Fibroblast of lung (primary cell): Measurements from ENCODE around the gene SNX12. TPM values are rescaled to one million over a fixed set of nuclear protein-coding genes. Genes with fewer than 3 reads are reported as not detected.

Experiments
- DNase-seq, 2 donors: peaks; one replicate each; pipeline versions ENCODE4 v3.0.0 to v3.0.0-alpha.2; 2010; ENCODE audit warnings: low read depth in 2 of 2
- H2AFZ ChIP-seq: 2 replicates; pipeline ENCODE4 v1.5.1; 2012; ENCODE audit warnings: low read length, control low read depth, inconsistent platforms
- H3K27ac ChIP-seq: 2 replicates; pipeline ENCODE4 v1.5.1; 2011; ENCODE audit warnings: low read length, control low read depth; ENCODE audit not compliant: insufficient read depth
- H3K27me3 ChIP-seq: 2 replicates; pipeline ENCODE4 v1.5.1; 2011; ENCODE audit warnings: mild to moderate bottlenecking, low read length; ENCODE audit not compliant: control insufficient read depth, insufficient read depth
- H3K36me3 ChIP-seq: 2 replicates; pipeline ENCODE4 v1.5.1; 2011; ENCODE audit warnings: low read length; ENCODE audit not compliant: control insufficient read depth, insufficient read depth
- H3K4me1 ChIP-seq: 2 replicates; pipeline ENCODE4 v1.5.1; 2011; ENCODE audit warnings: low read length; ENCODE audit not compliant: control insufficient read depth, insufficient read depth; ENCODE audit errors: extremely low read depth
- H3K4me2 ChIP-seq: 2 replicates; pipeline ENCODE4 v1.5.1; 2011; ENCODE audit warnings: low read length, control low read depth; ENCODE audit not compliant: insufficient read depth; ENCODE audit errors: extremely low read depth
- H3K4me3 ChIP-seq, 4 experiments: fragments of 200-600 bp in 1 of 4; sonication (generic) in 1 of 4; replicated peaks in 1 of 4; 2 replicates each; pipeline ENCODE4 v1.5.1; 2011 to 2016; ENCODE audit warnings: low read length in 4 of 4, low read depth in 3 of 4, mild to moderate bottlenecking in 3 of 4, control low read depth in 2 of 4, inconsistent platforms in 1 of 4, mixed read lengths in 1 of 4; ENCODE audit not compliant: insufficient read depth in 1 of 4; ENCODE audit errors: control extremely low read depth in 1 of 4
- H3K79me2 ChIP-seq: 2 replicates; pipeline ENCODE4 v1.5.1; 2012; ENCODE audit warnings: mild to moderate bottlenecking, low read length, inconsistent platforms; ENCODE audit not compliant: control insufficient read depth, insufficient read depth
- H3K9ac ChIP-seq: 2 replicates; pipeline ENCODE4 v1.5.1; 2011; ENCODE audit warnings: mild to moderate bottlenecking, low read length, control low read depth; ENCODE audit not compliant: insufficient read depth
- H3K9me3 ChIP-seq: 2 replicates; pipeline ENCODE4 v1.5.1; 2012; ENCODE audit warnings: low read depth, low read length; ENCODE audit not compliant: control insufficient read depth, insufficient read depth
- H4K20me1 ChIP-seq: 2 replicates; pipeline ENCODE4 v1.5.1; 2011; ENCODE audit warnings: low read length; ENCODE audit not compliant: control insufficient read depth, insufficient read depth; ENCODE audit errors: extremely low read depth
- CTCF ChIP-seq, 2 donors: IDR thresholded peaks in 1 of 2; conservative IDR thresholded peaks in 1 of 2; 1 replicate in 1 of 2; 2 replicates in 1 of 2; pipeline ENCODE4 v1.5.1; 2011 to 2012; ENCODE audit warnings: low read length in 2 of 2, control low read depth in 1 of 2, inconsistent platforms in 1 of 2, low read depth in 1 of 2, mild to moderate bottlenecking in 1 of 2
- EZH2 ChIP-seq: IDR thresholded peaks from 2 replicates; pipeline ENCODE4 v1.5.1; 2012; ENCODE audit warnings: low read length, control low read depth, mild to moderate bottlenecking; ENCODE audit errors: missing control alignments
- polyA plus RNA-seq, 2 donors: library from polyadenylated mRNA; depleted of rRNA in 1 of 2; stranded (reverse) in 1 of 2; unstranded in 1 of 2; fragments of >200 nt; gene quantifications; 2 replicates each; pipeline ENCODE4 v1.2.1, GENCODE V29; 2011 to 2012; ENCODE audit warnings: missing spikeins in 1 of 2
- total RNA-seq: library from RNA; depleted of rRNA; stranded (reverse); fragments of >200 nt; gene quantifications from 2 replicates; pipeline ENCODE4 v1.2.1, GENCODE V29; 2014

SNX12 gene
- total and polyA plus RNA-seq, 2 donors (not counting 1 experiment from before 2014, with no cell fraction given) = 80.8 to 84.6 TPM

- no peaks in the 10 kb centered on the region for H3K36me3 ChIP-seq
- no peak overlapping the region for H3K9ac ChIP-seq
- no peak overlapping the region for H3K4me3 ChIP-seq
- no peak for DNase-seq
- no peaks in the 10 kb centered on the region for H3K27me3 ChIP-seq
- TF ChIP-seq CTCF (conservative IDR thresholded peaks at IDR 0.05 in 1 of 2, IDR thresholded peaks at IDR 0.05 in 1 of 2; ENCODE audit: low read depth in 1 of 2, low read length in 2 of 2) (no peak), EZH2 (no peak)
- no peaks in the 10 kb centered on the region for H3K9me3 ChIP-seq
- no peak overlapping the region for H2AFZ ChIP-seq
- no peak overlapping the region for H3K4me2 ChIP-seq
- no peak overlapping the region for H3K27ac ChIP-seq
- H3K79me2 ChIP-seq = peaks cover 7% of the 10 kb centered on the region
- no peaks in the 10 kb centered on the region for H4K20me1 ChIP-seq
- no peaks in the 10 kb centered on the region for H3K4me1 ChIP-seq
Observed at GRCh38 chrX:71060127-71060526, 8.0 kb downstream of the SNX12 start.

- Histone ChIP-seq H3K9me3 (no peaks in the 10 kb centered on the region), H3K4me2 (no peak overlapping the region), H3K27me3 (no peaks in the 10 kb centered on the region), H3K9ac (no peak overlapping the region), H3K27ac (no peak overlapping the region), H3K36me3 (no peaks in the 10 kb centered on the region), H3K79me2 (no peaks in the 10 kb centered on the region), H3K4me3 (no peak overlapping the region), H2AFZ (no peak overlapping the region), H3K4me1 (no peaks in the 10 kb centered on the region), H4K20me1 (no peaks in the 10 kb centered on the region)
- no peak for TF ChIP-seq EZH2
- no peak for TF ChIP-seq CTCF (conservative IDR thresholded peaks at IDR 0.05 in 1 of 2, IDR thresholded peaks at IDR 0.05 in 1 of 2; ENCODE audit: low read depth in 1 of 2, low read length in 2 of 2)
- no peak for DNase-seq
Observed at GRCh38 chrX:71057848-71058530, 10.1 kb downstream of the SNX12 start.

- no peaks in the 10 kb centered on the region for H4K20me1 ChIP-seq
- H3K9ac ChIP-seq = no peak overlapping the region
- H3K4me1 ChIP-seq = no peaks in the 10 kb centered on the region
- H2AFZ ChIP-seq = no peak overlapping the region
- no peak overlapping the region for H3K4me2 ChIP-seq
- peak; percentile 8 to 67 for DNase-seq
- no peaks in the 10 kb centered on the region for H3K79me2 ChIP-seq
- TF ChIP-seq CTCF (conservative IDR thresholded peaks at IDR 0.05 in 1 of 2, IDR thresholded peaks at IDR 0.05 in 1 of 2; ENCODE audit: low read depth in 1 of 2, low read length in 2 of 2) (no peak), EZH2 (no peak)
- H3K4me3 ChIP-seq = no peak overlapping the region
- no peaks in the 10 kb centered on the region for H3K9me3 ChIP-seq
- H3K27ac ChIP-seq = no peak overlapping the region
- H3K27me3 ChIP-seq = no peaks in the 10 kb centered on the region
- H3K36me3 ChIP-seq = no peaks in the 10 kb centered on the region
Observed at GRCh38 chrX:71056867-71057266, 11.3 kb downstream of the SNX12 start.
